ENCODE results near the gene MUC13.
"Not testable (repeated sequence)": the region's sequence is repeated elsewhere in the genome, so short reads cannot be mapped to it uniquely, and the experiment has no call there.

Gene MUC13

GRCh38 chr3:124934577-124934976 is at the start of gene MUC13:
Gene MUC13, minus strand, starts transcription at chr3:124934751. Its CDS starts 39 bp downstream, at chr3:124934712.
- DNase-seq (ENCODE audit: low spot score) = no peak

DNA sequence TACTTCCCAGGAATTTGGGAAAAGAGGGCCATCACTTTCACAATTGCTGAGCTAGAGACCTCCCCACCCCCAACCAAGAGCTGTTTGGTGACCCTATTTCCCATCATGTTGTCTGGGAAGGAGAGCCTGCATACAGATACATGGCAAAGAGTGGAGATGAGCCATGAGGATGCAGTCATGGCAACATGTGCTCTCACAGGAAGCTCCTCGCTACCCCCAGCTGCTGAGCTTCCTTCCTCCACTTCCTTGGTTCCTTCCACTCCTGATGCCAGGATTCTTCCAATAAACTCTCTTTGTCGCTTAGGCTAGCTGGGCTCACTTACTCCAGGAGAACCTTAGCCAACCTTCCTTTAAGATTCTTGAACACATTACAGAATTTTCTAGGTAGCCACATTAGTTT is 48.3 kb upstream of the MUC13 start:
- DNase-seq (ENCODE audit: low spot score) = no peak

- no peak for DNase-seq (ENCODE audit: low spot score)
Measured at GRCh38 chr3:124981472-124981871, 46.9 kb upstream of the MUC13 start.

- no peak for DNase-seq (ENCODE audit: low spot score)
Measured at GRCh38 chr3:124978627-124979026, 44.1 kb upstream of the MUC13 start.

DNA sequence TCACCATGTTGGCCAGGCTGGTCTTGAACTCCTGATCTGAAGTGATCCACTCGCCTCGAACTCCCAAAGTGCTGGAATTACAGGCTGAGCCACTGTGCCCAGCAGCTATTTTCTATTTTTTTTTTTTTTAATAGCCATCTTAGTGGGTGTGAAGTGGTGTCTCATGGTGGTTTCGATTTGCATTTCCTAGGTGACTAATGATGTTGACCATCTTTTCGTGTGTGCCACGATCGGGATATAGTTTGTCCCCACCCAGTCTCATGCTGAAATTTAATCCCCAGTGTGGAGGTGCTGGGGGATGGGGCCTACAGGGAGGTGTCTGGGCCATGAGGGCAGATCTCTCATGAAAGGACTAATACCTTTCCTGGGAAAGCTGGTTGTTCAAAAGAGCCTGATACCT is 41.8 kb upstream of the MUC13 start:
- DNase-seq (ENCODE audit: low spot score) = no peak

DNA sequence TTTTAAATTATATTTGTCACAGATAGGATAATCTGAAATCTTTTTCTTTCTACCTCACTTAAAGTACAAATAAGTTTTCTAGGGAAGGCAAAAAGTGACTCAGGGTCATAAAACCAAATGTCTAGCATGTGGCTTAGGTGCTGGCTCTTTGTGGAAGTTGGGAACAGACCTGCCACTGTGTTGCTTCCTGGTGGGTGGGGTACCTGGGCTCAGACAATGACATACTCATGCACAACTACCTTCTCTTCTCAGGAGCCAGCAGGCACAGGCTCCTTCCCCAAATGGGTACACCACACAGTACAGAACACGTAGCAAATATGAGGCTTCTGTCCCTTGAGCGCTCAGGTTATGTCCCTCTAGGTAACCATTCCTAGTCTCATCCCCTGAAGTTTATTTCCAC is 40.1 kb upstream of the MUC13 start:
- no peak for DNase-seq (ENCODE audit: low spot score)

DNA sequence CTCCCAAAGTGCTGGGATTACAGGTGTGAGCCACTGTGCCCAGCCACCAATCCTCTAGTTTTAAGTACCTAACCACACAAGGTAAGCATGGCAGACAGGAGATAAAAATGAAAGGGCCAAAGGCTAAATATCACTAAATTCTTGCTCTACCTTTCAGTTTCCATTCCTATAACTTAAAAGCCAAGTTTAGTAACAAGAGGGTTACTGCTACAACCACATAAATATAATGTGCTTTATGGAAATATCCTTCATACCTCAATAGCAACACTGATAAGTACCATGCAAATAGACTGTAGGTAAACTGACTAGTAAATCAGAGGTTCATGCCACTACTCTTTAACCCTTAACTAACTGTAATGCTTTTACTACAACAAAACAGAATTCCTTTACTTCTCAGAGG is 38.7 kb upstream of the MUC13 start:
- DNase-seq (ENCODE audit: low spot score) = no peak

DNA sequence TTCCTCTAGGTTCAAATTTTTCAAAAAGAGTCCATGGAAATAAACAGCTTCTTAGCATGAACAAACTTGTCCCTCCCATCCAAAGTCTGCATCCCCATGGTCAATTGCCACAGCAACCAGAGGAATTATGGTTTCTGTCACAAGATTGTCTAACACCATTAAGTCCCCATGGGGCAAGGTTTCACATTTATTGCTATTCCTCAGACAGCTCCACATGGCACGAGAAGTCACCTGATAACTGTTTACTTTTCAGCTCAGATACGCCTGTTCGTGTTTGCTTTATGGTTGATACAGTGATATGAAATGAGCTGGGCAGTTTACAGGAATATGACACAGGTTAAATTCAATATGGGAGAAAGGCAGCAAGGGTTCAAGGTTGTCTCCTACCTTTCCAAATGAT is 37.9 kb upstream of the MUC13 start:
- DNase-seq (ENCODE audit: low spot score) = no peak

DNA sequence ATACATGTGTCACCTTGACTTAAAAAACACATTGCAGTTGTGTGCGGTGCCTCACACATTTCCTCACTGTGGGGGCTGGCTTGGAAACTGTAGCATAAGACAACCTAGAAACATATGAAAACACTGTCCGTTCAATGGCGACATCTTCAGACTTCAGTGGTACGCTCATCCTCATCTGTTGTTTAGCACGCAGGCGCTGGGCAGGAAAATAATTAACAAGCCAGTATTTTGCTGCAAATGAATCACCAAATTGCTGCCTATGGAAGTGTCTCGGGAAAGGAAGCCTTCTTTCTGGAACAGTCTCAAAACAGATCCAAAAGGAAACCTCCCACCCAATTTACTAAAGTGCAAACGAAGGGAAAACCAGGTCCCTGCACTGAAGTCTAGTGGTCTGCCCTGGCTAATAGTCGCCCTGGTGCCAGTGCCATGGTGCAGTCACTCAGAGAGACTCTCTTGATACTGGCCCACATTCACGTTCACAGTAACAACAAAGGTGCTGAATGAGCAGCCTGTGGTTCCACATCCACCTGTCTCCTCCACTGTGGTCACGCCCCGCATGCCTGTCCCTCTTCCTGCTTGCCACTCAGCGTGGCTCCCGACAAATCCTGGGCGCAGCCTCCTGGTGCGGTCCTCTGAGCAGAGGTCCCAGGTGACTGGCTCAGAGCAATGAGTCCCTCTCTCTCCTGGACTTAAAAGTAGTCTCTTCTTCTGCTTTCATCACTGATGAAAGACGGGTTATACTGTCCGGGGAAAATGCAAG is 35.6 kb upstream of the MUC13 start:
- DNase-seq (ENCODE audit: low spot score) = no peak

GRCh38 chr3:124969190-124969589 is 34.6 kb upstream of the MUC13 start:
- DNase-seq (ENCODE audit: low spot score) = no peak

- no peak for DNase-seq (ENCODE audit: low spot score)
Measured at GRCh38 chr3:124967964-124968363, 33.4 kb upstream of the MUC13 start.

- DNase-seq (ENCODE audit: low spot score) = no peak
Measured at GRCh38 chr3:124966521-124967445, 32.2 kb upstream of the MUC13 start.

DNA sequence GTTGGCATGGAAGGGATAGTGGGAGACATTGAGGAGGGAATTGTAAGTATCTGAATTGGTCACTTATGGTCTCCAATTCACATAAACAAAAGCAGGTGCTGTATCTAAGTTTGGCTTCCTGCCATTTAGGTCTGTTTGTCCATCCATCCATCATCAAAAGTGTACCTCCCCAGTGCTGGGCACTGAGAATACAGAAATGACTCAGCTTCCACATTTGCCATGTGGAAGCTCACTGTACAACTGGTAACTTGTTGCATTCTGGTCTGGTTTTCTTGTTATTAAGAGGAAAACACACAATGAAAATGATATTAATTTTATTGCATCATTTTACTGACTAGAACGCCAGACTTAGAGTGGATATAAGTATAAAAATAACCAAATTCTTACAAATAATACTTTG is 30.9 kb upstream of the MUC13 start:
- DNase-seq (ENCODE audit: low spot score) = no peak

- DNase-seq (ENCODE audit: low spot score) = no peak
Measured at GRCh38 chr3:124964387-124964786, 29.8 kb upstream of the MUC13 start.

- DNase-seq (ENCODE audit: low spot score) = no peak
Measured at GRCh38 chr3:124963755-124964154, 29.2 kb upstream of the MUC13 start.

DNA sequence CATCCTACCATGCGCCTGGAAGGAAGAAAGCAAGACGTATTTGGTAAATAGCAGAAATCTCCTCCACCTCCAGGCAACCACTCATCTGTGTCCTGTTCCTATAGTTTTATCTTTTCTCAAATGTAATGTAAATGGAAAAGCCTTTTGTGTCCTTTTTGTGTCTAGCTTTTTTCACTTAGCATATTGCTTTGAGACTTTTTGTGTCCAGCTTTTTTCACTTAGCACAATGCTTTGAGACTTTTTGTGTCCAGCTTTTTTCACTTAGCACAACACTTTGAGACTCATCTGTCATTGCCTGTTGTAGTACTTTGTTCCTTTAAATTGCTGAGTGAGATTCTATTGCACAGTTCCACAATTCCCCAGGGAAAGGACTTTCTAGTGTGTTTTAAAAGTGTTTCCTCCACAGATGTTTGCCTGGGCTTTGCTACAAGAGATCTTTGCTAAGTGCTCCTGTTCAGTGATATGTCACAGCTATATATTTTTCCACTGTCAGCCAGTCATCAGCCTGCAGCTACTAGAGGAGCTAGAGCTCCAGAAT is 27.9 kb upstream of the MUC13 start:
- DNase-seq (ENCODE audit: low spot score) = no peak

DNA sequence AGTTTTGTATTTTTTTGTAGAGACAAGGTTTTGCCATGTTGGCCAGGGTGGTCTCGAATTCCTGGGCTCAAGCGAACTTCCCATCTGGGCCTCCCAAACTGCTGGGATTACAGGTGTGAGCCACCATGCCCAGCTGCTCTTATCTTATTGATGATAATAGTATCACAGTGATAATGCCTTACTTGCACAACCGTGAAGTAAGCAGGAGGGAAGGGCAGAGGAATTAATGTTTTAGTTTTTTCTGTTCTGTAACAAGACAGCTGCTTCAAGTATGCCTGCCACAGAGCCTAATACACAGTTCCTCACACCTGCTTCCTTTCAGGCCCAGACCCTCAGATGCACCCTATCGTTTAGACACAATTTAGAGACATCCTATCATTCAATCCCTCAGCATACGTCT is 26.1 kb upstream of the MUC13 start:
- no peak for DNase-seq (ENCODE audit: low spot score)

DNA sequence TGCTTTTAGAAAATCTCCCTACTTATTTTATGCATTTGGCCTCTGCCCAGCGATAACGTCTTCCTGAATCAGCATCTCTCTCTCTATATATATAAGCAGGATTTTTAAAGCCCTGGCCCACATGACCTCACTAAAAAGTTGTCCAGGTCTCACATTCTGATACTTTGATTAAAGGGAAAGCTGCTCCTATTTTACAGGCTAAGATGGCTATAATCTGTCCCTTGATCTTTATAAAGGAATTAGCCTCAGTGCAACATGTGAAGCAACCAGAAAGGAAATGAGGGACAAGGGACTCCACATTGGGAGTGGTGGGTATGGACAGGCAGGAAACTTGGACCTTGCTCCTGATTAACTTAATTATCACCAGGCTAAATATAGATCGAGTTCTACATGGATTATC is 25.6 kb upstream of the MUC13 start:
- no peak for DNase-seq (ENCODE audit: low spot score)

GRCh38 chr3:124957951-124958350 is 23.4 kb upstream of the MUC13 start:
- not testable (repeated sequence) for DNase-seq (ENCODE audit: low spot score)

GRCh38 chr3:124952282-124952855 is 17.8 kb upstream of the MUC13 start:
- DNase-seq (ENCODE audit: low spot score) = no peak

DNA sequence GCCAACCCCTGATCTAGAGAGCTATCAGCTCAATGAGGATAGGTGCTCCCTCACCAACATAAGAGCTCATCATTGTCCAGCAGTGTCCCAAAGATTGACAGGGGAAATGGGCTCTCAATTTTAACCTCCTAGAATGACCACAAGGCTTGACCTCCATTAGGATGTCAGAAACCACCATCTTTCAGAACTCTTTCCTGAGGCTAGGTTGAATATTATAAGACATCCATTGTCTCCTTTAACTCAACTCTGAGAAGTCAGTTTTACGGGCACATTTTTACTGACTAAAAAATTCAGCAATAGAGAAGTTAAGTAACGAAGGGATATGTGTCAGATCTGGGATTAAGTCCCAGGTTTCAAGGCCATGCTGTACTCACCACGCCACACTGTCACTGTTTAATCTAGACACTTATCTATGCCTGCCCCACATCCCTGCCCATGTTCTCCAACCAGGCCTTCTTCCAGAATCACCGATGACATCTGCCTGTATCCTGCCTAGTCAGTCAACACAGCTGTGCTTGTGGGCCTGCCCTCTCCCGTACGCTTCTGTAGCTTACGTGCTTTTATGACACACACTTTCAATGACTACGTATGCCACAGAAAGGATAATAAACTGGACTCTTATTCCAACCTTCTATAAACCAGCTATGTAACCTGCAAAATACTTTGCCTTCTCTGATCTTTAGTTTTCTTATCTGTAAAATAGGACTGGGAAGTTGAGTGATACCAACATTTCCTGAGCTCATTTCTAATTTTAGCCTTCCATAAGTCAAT is 17.1 kb upstream of the MUC13 start:
- DNase-seq (ENCODE audit: low spot score) = no peak

DNA sequence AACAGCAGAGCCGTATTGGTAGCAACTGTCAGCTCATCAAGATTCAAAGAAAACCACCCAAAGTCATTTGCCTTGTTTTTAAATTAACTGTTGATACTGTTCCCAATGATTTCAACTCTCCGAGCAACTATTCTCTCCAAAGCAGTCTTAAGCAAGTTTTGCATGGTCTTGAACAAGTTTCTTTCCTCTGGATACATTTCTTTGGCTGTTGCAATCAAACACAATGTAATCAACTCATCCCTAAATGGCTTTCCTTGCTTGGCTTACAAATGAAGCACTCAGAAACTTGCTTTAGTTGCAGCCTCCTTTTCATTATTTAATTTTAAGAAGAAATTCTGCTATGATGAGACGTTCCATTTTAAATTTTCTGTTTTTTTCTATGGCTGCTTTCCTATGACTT is 15.5 kb upstream of the MUC13 start:
- no peak for DNase-seq (ENCODE audit: low spot score)

Data from NAMALWA (cell line).